ENCODE results near the gene B4GALT1. TPM values are rescaled to one million over a fixed set of nuclear protein-coding genes. Genes with fewer than 3 reads are reported as not detected.

B4GALT1 gene
- total and polyA plus RNA-seq, 2 donors (not counting 3 experiments of a cell fraction or from before 2014, with no cell fraction given): 61.4 to 66.5 TPM

DNA sequence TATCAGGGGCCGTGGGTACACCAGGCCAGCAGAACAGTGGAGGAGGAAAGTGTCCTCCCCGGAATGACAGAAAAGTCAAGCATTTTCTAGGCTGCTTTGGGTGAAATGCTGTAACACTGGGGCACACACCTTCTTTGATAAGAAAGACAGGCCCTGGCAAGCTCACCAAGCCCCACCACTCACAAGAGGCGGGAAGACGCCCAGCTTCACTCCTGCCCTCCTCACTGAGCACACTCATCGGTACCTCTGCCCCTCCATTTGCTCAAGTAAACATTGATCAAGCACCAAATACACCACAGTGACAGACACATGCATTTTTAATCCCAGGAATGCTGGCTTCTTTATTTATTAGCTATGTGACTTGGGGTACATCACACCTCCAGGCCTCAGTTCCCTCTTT, 43.1 kb downstream of the B4GALT1 start:
- CTCF ChIA-PET: no interaction called here
- no peak for DNase-seq (ENCODE audit: low read depth, low spot score)
- no peaks in the 10 kb centered on the region for H3K27me3 ChIP-seq (ENCODE audit: control insufficient read depth in 2 of 2, insufficient read depth in 2 of 2, low read length in 2 of 2)
- H3K4me3 ChIP-seq (replicated peaks in 1 of 3; ENCODE audit: insufficient read depth in 1 of 3, low read depth in 1 of 3, low read length in 3 of 3): no peak overlapping the region
- no peaks in the 10 kb centered on the region for H3K79me2 ChIP-seq (ENCODE audit: control insufficient read depth, insufficient read depth, low read length)
- peaks cover 0 to 14% of the 10 kb centered on the region in 2 experiments for H3K36me3 ChIP-seq (ENCODE audit: control insufficient read depth in 2 of 2, extremely low read depth in 1 of 2, insufficient read depth in 2 of 2, low read length in 2 of 2)
- no peak overlapping the region for H2AFZ ChIP-seq (ENCODE audit: low read depth, low read length)
- TF ChIP-seq GATA2 (IDR thresholded peaks at IDR 0.05; ENCODE audit: insufficient read depth, insufficient read length, low read depth, low read length) (no peak), POLR2A (IDR thresholded peaks at IDR 0.05; ENCODE audit: low read depth, low read length) (no peak), FOS (IDR thresholded peaks at IDR 0.05; ENCODE audit: borderline replicate concordance, insufficient read depth, low read length) (no peak), JUN (IDR thresholded peaks at IDR 0.05; ENCODE audit: borderline replicate concordance, insufficient read depth, insufficient read length, low read depth) (no peak), EZH2 (IDR thresholded peaks at IDR 0.05; ENCODE audit: borderline replicate concordance, low read depth, low read length, severe bottlenecking) (no peak)
- TF ChIP-seq, protein P1, sequence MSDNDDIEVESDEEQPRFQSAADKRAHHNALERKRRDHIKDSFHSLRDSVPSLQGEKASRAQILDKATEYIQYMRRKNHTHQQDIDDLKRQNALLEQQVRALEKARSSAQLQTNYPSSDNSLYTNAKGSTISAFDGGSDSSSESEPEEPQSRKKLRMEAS (IDR thresholded peaks at IDR 0.05; ENCODE audit: insufficient read depth, insufficient read length): no peak
- H3K9me3 ChIP-seq (replicated peaks; ENCODE audit: control insufficient read depth, insufficient read depth, low read length): no peaks in the 10 kb centered on the region
- no TSS peak for BruUV-seq (replicated peaks)
- no peak for FAIRE-seq
- no peaks in the 10 kb centered on the region for H4K20me1 ChIP-seq (replicated peaks; ENCODE audit: control insufficient read depth, extremely low read depth, insufficient read depth, low read length)
- no peak overlapping the region for H3K4me2 ChIP-seq (ENCODE audit: insufficient read depth, low read length)
- POLR2A ChIA-PET: no interaction called here
- intact Hi-C loops (cut with micrococcal nuclease): no loop called here
- no peaks in the 10 kb centered on the region for H3K4me1 ChIP-seq (ENCODE audit: control insufficient read depth, extremely low read depth, insufficient read depth, low read length)
- H3K9ac ChIP-seq (replicated peaks; ENCODE audit: extremely low read depth, insufficient read depth, low read length): no peak overlapping the region
- H3K27ac ChIP-seq (ENCODE audit: insufficient read depth, low read depth, low read length): no peak overlapping the region
- H3K9me1 ChIP-seq (replicated peaks; ENCODE audit: control insufficient read depth, extremely low read depth, insufficient read depth, low read length): no peaks in the 10 kb centered on the region
- dilution Hi-C loops (cut with MboI; ENCODE audit: extremely low pct_ligation_motif_present, low sequenced_read_pairs): no loop called here

DNA sequence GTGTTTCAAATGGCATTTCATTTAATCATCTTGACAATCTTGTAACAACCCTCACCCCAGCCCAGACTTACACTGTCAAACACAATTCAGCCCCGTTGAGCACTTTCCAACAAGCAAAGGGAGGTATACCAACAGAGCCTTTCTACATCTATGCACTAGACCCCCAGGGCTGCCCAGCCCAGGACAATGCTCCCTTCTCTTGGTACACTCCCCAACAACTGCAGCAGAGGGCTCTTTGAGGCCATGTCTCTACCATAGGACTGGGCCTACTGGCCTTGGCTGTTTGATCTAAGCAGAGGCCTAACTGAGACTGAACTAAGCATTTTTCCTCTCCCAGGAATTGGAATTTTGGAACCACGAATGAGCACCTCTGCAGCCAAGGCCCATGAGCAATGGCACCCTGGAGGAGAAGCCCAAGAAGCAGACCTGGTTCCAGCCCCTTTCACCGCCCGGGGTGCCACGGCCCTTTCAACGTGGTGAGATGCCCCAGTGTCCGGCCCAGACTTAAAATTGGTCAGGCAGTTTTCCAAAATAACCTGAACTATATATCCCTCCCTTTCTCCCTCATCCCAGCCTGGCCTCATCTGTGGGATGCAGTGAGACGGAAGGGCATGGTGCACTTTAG, 43.6 kb downstream of the B4GALT1 start:
- no peaks in the 10 kb centered on the region for H3K9me1 ChIP-seq (replicated peaks; ENCODE audit: control insufficient read depth, extremely low read depth, insufficient read depth, low read length)
- dilution Hi-C loops (cut with MboI; ENCODE audit: extremely low pct_ligation_motif_present, low sequenced_read_pairs): no loop called here
- H3K36me3 ChIP-seq (ENCODE audit: control insufficient read depth in 2 of 2, extremely low read depth in 1 of 2, insufficient read depth in 2 of 2, low read length in 2 of 2): peaks cover 0 to 14% of the 10 kb centered on the region in 2 experiments
- no peaks in the 10 kb centered on the region for H3K9me3 ChIP-seq (replicated peaks; ENCODE audit: control insufficient read depth, insufficient read depth, low read length)
- POLR2A ChIA-PET: no interaction called here
- H3K4me1 ChIP-seq (ENCODE audit: control insufficient read depth, extremely low read depth, insufficient read depth, low read length): no peaks in the 10 kb centered on the region
- H3K9ac ChIP-seq (replicated peaks; ENCODE audit: extremely low read depth, insufficient read depth, low read length): no peak overlapping the region
- H3K4me2 ChIP-seq (ENCODE audit: insufficient read depth, low read length): no peak overlapping the region
- H3K27me3 ChIP-seq (ENCODE audit: control insufficient read depth in 2 of 2, insufficient read depth in 2 of 2, low read length in 2 of 2): no peaks in the 10 kb centered on the region
- intact Hi-C loops (cut with micrococcal nuclease): no loop called here
- no TSS peak for BruUV-seq (replicated peaks)
- H3K79me2 ChIP-seq (ENCODE audit: control insufficient read depth, insufficient read depth, low read length): no peaks in the 10 kb centered on the region
- TF ChIP-seq POLR2AphosphoS5 (IDR thresholded peaks at IDR 0.05; ENCODE audit: insufficient read depth, low read depth, low read length) (no peak), FOS (IDR thresholded peaks at IDR 0.05; ENCODE audit: borderline replicate concordance, insufficient read depth, low read length) (no peak), EZH2 (IDR thresholded peaks at IDR 0.05; ENCODE audit: borderline replicate concordance, low read depth, low read length, severe bottlenecking) (no peak), GATA2 (IDR thresholded peaks at IDR 0.05; ENCODE audit: insufficient read depth, insufficient read length, low read depth, low read length) (no peak), POLR2A (IDR thresholded peaks at IDR 0.05; ENCODE audit: low read depth, low read length) (no peak), JUN (IDR thresholded peaks at IDR 0.05; ENCODE audit: borderline replicate concordance, insufficient read depth, insufficient read length, low read depth) (no peak)
- TF ChIP-seq, protein P2, sequence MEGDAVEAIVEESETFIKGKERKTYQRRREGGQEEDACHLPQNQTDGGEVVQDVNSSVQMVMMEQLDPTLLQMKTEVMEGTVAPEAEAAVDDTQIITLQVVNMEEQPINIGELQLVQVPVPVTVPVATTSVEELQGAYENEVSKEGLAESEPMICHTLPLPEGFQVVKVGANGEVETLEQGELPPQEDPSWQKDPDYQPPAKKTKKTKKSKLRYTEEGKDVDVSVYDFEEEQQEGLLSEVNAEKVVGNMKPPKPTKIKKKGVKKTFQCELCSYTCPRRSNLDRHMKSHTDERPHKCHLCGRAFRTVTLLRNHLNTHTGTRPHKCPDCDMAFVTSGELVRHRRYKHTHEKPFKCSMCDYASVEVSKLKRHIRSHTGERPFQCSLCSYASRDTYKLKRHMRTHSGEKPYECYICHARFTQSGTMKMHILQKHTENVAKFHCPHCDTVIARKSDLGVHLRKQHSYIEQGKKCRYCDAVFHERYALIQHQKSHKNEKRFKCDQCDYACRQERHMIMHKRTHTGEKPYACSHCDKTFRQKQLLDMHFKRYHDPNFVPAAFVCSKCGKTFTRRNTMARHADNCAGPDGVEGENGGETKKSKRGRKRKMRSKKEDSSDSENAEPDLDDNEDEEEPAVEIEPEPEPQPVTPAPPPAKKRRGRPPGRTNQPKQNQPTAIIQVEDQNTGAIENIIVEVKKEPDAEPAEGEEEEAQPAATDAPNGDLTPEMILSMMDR (IDR thresholded peaks at IDR 0.05; ENCODE audit: extremely low read depth in 1 of 2, insufficient read depth in 1 of 2, low read depth in 1 of 2, low read length in 2 of 2): no peak
- TF ChIP-seq, protein P1 (IDR thresholded peaks at IDR 0.05; ENCODE audit: insufficient read depth, insufficient read length): no peak
- H4K20me1 ChIP-seq (replicated peaks; ENCODE audit: control insufficient read depth, extremely low read depth, insufficient read depth, low read length): no peaks in the 10 kb centered on the region
- no peak for DNase-seq (ENCODE audit: low read depth, low spot score)
- H3K4me3 ChIP-seq (replicated peaks in 1 of 3; ENCODE audit: insufficient read depth in 1 of 3, low read depth in 1 of 3, low read length in 3 of 3): no peak overlapping the region
- CTCF ChIA-PET: no interaction called here
- H3K27ac ChIP-seq (ENCODE audit: insufficient read depth, low read depth, low read length): no peak overlapping the region
- no peak for FAIRE-seq
- H2AFZ ChIP-seq (ENCODE audit: low read depth, low read length): no peak overlapping the region

Measured in endothelial cell of umbilical vein (primary cell).